Skeletal muscle cell (primary cell): ENCODE measurements around the gene PACRG.

Experiments
- DNase-seq: peaks from one replicate; pipeline ENCODE4 v3.0.0-alpha.2; 2010; ENCODE audit warnings: low read depth
- H3K4me3 ChIP-seq: 2 replicates; pipeline ENCODE4 v1.5.1; 2011; ENCODE audit warnings: low read depth, mild to moderate bottlenecking, control low read depth, low read length, moderate library complexity

The PACRG gene

DNA sequence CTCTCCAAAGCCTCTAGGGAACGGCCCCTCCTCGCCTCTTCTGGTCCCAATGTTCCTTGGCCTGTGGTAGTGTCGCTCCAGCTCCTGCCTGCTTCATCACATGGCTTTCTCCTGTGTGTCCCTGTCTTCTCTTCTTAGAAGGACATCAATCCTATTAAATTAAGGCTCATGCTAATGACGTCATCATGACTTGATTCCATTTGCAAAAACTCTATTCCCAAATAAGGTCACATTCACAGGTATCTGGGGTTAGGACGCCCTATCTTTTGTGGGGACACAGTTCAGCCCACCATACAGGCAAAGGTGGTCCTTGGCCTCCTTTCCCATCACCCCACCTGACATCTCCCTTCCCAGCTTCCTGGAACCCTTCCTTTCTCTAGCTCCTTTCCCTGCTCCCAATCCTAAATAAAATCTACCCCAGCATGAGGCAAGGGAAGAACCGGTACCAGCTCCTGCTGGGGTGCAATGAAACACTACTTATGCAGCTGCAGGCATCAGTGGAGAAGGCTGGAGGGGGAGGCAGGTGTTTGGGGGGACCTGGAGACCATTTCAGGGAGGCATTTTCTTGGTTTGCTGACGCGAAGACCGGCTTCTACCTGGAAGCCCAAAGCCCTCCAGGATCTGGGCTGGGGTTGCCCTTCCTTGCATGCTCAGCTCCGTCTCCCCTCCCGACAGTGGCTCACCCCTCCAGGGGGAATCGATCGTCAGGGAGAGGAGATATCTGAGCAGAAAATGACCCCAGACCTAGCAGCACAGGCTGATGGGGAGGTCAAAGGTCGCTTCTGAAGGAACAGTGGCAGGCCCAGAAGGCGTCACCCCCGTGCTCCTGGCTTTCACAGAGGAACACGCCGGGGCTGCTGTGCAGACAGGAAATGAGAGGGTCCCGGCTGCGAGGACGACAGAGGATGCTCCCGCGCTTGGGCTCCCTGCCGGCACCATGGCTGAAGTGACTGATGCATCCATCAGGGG, 615.1 kb downstream of the PACRG start:
- DNase-seq: no peak
- H3K4me3 ChIP-seq: no peak overlapping the region

DNA sequence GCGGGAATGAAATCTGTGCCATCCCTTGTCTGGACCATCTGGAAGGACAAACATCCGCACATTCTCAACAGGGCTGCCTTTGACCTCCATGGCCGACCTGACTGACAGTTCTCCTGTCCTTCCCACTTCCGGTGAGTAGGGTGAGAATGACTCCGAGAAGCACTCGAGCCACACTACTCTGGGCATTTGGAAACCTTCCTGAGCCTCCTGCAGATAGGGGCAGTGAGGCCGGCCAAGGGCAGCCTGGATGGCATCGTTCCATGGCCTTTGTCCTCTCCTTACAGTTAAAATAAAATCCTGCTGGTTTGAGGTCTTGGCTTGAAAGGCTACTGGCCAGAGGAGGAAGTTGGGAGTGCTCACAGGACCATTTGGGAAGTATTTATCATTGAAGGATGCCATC, 615.8 kb downstream of the PACRG start:
- DNase-seq: no peak
- no peak overlapping the region for H3K4me3 ChIP-seq

DNA sequence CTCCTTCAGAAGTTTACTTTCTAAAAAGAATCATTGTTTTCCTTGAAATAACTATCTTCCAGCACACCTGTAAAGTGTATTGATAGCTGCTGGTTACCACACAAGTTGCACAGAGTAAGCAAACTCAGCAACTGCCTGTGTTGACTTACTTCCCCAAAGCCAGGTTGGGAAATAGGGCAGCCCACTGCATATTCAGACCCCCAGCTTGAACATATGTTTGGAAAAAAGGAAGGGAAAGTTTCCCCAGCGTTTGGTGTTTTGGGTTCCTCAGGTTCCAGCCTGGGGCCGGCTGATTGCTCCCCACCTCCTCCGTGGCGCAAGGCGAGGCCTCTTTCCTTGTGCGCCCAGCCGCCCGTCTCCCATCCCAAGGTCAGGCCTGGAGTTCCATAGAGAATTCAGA, 616.6 kb downstream of the PACRG start:
- DNase-seq: no peak
- no peak overlapping the region for H3K4me3 ChIP-seq

DNA sequence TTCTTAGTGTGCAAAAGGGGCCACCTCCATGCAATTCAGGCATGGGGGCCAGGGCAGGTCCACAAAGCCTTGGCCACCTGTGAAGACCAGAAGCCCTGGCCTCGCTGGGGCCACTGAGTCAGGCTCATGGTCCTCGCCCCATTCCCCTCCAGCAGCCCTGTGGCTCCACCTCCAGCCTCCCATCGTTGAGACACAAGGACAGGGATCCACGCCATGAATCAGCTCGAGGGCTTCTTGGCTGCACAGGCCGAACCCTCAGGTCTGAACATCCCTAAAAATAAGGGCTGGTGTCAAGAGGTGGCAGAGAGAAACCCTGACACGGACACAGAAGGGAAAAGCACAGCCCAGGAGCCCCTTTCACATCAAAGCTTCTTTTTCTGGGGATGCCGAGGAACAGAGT, 618.2 kb downstream of the PACRG start:
- H3K4me3 ChIP-seq: no peak overlapping the region
- DNase-seq: no peak

DNA sequence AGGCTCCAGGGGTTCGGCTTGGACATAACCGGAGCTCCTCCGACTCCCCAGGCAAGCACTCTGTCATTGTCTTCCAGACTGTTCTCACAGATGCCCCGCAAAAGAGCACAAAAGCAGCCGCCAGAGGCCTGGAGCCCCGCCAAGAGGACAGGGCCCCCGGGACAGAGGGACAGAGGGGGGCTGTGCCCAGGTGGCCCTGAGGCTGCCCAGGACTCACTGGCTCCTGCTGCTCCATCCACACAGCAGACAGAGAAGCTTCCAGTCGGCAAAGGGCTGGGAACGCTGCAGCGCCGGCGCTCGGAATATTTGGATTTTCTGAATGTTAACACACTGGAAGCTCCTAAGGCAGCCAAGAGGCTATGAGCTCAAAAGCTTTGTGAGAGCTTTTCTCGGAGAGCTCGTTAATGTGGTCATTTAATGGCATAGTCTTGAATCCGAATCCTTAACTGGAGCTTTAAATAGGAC, 618.8 kb downstream of the PACRG start:
- no peak for DNase-seq
- H3K4me3 ChIP-seq: no peak overlapping the region

DNA sequence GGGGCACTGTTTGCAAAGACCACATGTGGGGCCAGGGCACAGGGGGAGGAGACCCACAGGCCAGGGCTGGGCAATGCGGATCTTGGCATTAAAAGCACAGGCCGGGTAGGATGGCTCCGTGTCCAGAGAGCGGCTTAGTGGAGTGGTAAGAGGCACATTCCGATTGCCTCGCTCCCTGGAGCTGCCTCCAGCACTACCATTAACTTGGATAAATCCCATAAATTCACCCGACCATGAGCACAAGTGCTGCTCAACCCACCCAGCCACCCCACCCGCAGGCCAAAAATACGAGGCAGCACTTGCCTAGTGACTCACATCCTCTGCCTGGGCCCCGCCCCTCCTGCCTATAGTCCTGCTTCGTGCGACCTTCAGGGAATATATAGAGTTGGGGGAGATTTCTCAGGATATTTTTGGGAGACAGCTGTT, 619.3 kb downstream of the PACRG start:
- H3K4me3 ChIP-seq: no peak overlapping the region
- no peak for DNase-seq

DNA sequence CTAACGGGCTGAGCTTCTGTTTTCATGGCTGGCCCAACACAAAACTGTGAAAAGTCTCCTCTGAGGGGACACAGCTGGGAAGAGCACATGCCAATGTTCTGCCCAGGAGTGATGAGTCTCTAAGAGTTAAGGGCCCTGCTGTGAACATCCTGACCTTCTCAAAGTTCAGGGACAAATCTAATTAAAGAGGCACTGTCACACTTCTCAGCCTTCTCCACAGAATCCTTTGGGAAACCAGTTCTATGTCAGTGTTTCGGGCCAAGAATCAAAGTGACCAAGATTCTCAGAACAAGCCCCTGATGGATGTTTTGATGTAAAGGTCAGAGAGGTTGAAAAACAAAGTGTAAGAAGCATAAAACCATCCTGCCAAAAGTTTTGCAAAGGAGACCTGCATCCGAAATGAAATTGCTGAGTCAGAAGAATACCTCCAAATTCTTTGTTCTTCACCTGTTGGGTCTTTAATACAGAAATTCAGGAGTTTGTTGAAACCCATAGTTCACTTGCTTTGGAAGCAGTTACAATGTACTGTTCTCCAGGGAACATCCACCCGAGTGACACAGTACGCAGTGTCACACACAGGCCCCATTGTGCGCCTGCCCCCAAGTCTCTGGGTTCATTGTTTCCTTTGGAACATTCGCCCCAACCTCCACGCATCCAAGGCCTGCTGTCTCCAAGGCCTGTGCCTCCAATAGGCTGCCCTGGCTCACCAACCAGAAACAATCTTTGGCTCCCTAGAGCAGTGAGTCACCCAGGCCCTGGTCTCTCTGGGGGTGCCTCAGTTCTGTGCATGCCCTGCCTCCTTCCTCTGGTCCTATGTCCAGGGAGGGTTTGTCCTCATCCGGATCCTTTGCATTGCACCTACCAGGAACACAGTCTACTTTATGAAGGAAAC, 621.3 kb downstream of the PACRG start:
- H3K4me3 ChIP-seq: no peak overlapping the region
- no peak for DNase-seq

DNA sequence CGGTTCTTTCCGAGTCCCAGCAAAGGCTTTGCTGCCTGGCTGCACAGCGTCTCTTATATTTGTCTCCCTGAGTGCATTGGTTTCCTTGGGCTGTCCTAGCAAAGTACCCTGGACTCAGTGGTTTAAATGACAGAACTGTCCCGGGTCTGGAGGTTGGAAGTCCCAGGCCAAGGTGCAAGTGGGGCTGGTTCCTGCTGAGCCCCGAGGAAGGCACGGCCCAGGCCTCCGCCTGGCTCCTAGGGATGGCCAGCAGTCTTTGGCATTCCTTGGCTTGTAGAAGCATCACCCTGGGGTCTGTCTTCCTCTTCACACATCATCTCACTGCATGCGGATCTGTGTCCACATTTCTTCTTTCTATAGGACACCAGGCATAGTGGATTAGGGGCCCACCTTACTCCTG, 621.9 kb downstream of the PACRG start:
- H3K4me3 ChIP-seq: no peak overlapping the region
- DNase-seq: no peak

DNA sequence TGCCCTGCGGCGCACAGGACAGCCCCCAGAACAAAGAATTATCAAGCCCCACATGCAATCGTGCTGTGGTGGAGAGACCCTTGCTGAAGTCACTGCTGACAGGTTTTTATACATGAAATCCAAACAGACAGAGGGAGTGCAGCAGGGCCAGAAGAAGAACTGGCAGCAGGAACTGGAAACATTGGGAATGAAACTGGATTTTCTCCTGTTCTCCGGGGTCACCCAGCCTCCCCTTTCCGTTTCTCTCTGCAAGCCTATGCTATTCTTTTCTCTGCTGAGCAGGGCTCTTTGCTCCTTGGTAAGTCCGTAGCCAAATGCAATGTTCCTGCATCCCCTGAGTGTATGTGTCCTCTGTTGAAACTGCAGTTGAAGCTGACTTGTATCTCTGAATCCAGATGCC, 623.2 kb downstream of the PACRG start:
- DNase-seq: no peak
- no peak overlapping the region for H3K4me3 ChIP-seq

DNA sequence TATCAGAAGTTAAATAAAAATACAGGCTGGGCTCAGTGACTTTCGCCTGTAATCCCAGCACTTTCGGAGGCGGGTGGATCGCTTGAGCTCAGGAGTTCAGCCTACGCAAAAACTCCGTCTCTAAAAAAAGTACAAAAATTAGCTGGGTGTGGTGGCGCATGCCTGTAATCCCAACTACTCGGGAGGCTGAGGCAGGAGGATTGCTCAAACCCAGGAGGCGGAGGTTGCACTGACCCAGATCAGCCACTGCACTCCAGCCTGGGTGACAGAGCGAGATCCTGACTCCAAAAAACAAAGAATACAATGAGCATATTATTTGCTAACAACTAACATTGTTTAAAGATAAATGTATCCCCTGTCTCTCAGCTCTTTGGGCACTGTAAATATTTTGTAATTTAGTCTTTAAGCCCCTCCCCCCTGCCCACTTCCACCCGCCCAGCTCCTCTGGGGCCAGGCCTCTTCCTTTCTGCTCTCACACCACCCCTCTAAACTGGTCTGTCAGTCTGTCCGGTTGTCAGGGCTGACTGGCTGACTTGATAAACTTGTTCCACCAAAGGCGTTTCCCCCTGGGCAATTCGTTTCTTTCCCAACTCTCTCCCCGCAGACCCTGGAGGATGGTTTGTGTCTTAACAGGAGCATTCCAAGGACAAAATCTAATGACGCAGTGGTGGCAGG, 624.4 kb downstream of the PACRG start:
- H3K4me3 ChIP-seq: no peak overlapping the region
- DNase-seq: no peak

DNA sequence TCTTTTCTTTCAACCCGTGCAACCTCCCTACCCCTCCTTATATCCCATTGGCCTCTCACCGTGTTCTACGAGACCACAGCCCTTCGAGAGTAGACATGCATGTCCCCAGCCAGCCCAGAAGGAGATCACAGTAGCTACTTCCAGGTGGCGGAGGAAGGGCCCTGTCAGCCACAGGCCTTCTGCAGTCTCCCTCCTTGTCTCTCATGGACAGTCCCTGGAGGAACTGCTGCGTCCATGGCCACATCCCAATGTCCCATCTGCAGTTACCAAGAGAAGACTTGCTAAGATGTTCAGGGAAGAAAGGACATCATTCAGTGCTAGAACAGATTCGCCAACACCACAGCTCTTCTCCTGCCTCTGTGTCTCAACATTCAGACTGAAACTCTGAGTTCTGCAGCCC, 625.2 kb downstream of the PACRG start:
- no peak overlapping the region for H3K4me3 ChIP-seq
- DNase-seq: no peak

DNA sequence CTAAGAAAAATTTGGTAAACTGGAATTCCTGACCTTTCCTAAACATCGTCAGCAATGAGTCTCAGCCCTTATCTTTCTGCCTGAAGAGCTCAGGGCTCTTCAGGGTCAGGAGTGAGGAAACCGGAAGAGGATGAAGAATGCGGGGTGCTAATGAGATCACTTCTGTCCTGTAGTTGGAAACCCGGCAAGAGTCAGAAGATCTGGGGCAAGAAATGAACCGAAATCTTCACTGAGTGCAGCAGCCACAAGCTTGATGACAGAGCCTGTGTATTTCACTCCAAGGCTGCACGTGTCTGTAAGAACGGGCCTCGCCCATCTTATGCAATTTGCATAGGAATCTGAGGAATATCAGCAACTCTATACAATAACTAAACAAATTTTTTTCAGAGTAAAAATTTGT, 626.3 kb downstream of the PACRG start:
- no peak for DNase-seq
- no peak overlapping the region for H3K4me3 ChIP-seq

DNA sequence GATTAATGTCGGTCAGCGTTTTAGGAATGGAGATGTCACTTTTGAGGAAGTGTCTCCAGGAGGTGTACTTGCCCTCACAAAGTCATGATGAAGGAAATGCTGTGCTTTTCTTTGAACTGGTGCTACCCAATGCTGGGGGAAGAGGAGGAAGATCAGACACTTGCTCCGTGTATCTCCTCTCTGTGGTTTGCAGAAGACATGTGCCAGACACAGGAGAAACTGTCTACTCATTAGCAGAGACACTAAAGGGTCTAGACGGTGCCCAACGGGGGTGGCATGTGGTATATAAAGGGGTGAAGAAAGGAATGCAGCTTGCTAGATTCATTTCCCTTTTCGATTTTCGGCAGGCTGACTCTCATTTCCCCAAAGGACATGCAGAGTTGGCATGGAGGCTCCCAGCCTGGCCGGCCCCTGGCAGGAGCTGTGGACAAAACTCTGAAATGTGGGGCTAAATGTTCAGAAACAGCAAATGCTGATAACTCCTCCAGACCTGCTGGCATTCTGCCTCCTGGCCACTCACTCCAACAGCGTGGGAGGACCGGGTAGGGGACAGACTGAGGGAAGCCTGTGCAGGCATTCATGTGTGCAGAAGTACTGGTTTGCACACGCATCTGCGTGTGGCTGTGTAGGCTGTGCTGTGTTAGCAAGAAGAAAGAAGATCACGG, 627.1 kb downstream of the PACRG start:
- no peak overlapping the region for H3K4me3 ChIP-seq

DNA sequence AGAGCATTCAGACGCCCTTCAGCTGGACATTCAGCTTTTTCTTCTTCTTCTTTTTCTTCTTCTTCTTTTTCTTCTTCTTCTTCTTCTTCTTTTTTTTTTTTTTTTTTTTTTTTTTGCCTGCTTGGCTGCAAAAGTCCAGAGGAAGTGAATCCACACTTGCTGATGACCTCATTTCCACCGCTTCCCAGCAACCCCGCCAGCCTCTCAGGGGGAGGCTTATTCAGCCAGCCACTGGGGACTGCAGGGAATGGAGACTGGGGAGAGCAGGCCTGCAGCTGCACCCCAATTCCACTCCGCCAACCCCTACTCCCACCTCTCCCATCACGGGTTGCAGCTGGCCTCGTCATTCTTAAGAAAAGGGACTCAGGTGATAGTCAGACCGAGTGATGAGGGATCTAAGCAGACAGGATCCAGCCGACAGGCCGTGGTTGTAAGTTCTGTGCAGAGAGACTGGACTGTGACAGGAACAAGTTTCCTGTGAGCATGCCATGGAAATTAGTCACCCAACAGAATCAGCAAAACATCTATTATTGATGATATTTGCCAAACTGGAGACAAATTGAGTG, 627.7 kb downstream of the PACRG start:
- DNase-seq: peak; percentile 51
- peak overlapping the region; percentile 1 for H3K4me3 ChIP-seq

More for the DNA sequence above, 627.1 kb downstream of the PACRG start:
- no peak for DNase-seq

DNA sequence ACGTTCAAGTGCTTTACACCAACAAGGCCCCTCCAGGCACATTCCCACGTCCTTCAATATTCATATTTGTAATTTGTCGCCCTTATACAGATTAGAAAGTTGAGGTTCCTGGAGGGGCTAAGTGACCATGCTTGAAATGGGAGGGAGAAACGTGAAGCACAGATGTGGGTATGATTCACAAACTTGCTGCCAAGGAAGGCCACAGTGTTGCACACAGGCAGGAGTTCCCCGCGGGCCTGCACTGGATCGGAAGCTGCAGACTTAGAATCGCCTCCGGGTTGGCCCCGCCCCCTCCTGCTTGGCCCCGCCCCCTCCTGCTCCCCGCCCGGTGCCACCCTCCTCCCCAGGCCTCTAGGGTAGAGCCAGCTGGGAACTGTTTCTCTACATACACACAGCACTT, 628.5 kb downstream of the PACRG start:
- H3K4me3 ChIP-seq: no peak overlapping the region
- DNase-seq: peak; percentile 60

DNA sequence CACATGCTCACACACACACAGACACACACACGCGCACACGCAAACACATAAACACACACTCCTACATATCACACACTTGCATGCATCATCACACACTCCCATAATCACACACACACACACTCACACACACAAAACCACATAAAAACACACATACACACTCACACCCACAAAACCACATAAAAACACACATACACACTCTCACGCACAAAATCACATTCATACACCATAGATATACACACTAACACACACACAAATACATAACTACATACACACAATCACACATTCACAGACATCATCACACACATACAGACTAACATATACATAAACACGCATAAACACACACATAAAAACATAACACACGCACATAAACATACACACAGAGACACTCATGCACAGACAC, 629.0 kb downstream of the PACRG start:
- no peak for DNase-seq
- H3K4me3 ChIP-seq: no peak overlapping the region

DNA sequence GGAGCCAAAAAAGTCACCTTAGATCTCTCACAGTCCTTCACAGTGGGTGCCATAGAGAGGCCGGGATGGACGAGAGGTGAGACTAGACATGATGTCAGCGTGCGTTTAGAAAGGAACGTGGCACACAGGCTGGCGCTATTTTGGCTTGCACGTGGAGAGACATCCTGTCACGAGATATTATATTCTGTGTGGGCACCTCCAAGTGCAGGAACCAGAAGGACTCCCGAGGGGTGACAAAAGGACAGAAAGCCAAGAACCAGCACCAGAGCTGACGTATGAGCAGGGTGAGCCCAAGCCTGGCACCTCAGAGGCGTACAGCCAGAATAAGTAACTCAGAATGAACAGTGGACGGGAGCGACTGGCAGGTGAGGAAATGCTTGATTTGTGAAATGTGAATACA, 636.9 kb downstream of the PACRG start:
- no peak overlapping the region for H3K4me3 ChIP-seq
- DNase-seq: no peak
